Neutrophil (primary cell): Measurements from ENCODE around the gene EPHB3.

Experiments
- H3K27ac ChIP-seq: fragments of 200-600 bp; sonication (generic); 2 replicates; pipeline ENCODE4 v1.5.1; 2016; ENCODE audit warnings: mild to moderate bottlenecking, moderate library complexity
- H3K27me3 ChIP-seq: fragments of 200-600 bp; sonication (generic); 2 replicates; pipeline ENCODE4 v1.6.0; 2016; ENCODE audit warnings: mild to moderate bottlenecking
- H3K36me3 ChIP-seq: fragments of 200-600 bp; sonication (generic); 2 replicates; pipeline ENCODE4 v1.5.1; 2017
- H3K4me1 ChIP-seq, 2 experiments: fragments of 200-600 bp in 1 of 2; sonication (generic) in 1 of 2; 1 replicate in 1 of 2; 2 replicates in 1 of 2; pipeline versions ENCODE4 v1.5.1 to v1.6.1; 2013 to 2016; ENCODE audit warnings: low read depth in 1 of 2, low read length in 1 of 2, mild to moderate bottlenecking in 1 of 2, moderate library complexity in 1 of 2; ENCODE audit not compliant: control insufficient read depth in 1 of 2, insufficient read depth in 1 of 2
- H3K4me3 ChIP-seq, 2 experiments: fragments of 200-600 bp in 1 of 2; sonication (generic) in 1 of 2; 1 replicate in 1 of 2; 2 replicates in 1 of 2; pipeline ENCODE4 v1.5.1; 2013 to 2016; ENCODE audit warnings: low read depth in 1 of 2, low read length in 1 of 2, mild to moderate bottlenecking in 1 of 2, moderate library complexity in 1 of 2
- H3K9me3 ChIP-seq: fragments of 200-600 bp; sonication (generic); 2 replicates; pipeline ENCODE4 v1.5.1; 2016
- CTCF ChIP-seq: fragments of 200-600 bp; sonication (generic); IDR thresholded peaks from 2 replicates; pipeline ENCODE4 v1.5.1; 2016; ENCODE audit warnings: antibody characterized with exemption

The EPHB3 gene

GRCh38 chr3:184604039-184604601 is 42.5 kb downstream of the EPHB3 start:
- peaks cover 23 to 28% of the 10 kb centered on the region in 2 experiments for H3K4me1 ChIP-seq
- TF ChIP-seq CTCF, result no peak
- H3K27me3 ChIP-seq, result peaks cover 68% of the 10 kb centered on the region
- no peaks in the 10 kb centered on the region for H3K36me3 ChIP-seq
- H3K27ac ChIP-seq, result no peak overlapping the region
- H3K9me3 ChIP-seq, result no peaks in the 10 kb centered on the region
- H3K4me3 ChIP-seq, result peak overlapping the region in 1 of 2 experiments; percentile 42

GRCh38 chr3:184604615-184605290 is 43.2 kb downstream of the EPHB3 start:
- TF ChIP-seq CTCF, result no peak
- H3K9me3 ChIP-seq, result no peaks in the 10 kb centered on the region
- peaks cover 68% of the 10 kb centered on the region for H3K27me3 ChIP-seq
- peak overlapping the region in 1 of 2 experiments; percentile 42 for H3K4me3 ChIP-seq
- no peaks in the 10 kb centered on the region for H3K36me3 ChIP-seq
- no peak overlapping the region for H3K27ac ChIP-seq
- peaks cover 23 to 28% of the 10 kb centered on the region in 2 experiments for H3K4me1 ChIP-seq

GRCh38 chr3:184608209-184608608 is 46.6 kb downstream of the EPHB3 start:
- no peak for TF ChIP-seq CTCF

GRCh38 chr3:184609476-184610244 is 48.1 kb downstream of the EPHB3 start:
- H3K4me3 ChIP-seq, result no peak overlapping the region
- no peaks in the 10 kb centered on the region for H3K36me3 ChIP-seq
- H3K4me1 ChIP-seq, result peaks cover 2 to 8% of the 10 kb centered on the region in 2 experiments
- H3K27ac ChIP-seq, result no peak overlapping the region
- H3K27me3 ChIP-seq, result peaks cover 21% of the 10 kb centered on the region
- no peaks in the 10 kb centered on the region for H3K9me3 ChIP-seq
- TF ChIP-seq CTCF, result no peak

More at GRCh38 chr3:184608209-184608608, 46.6 kb downstream of the EPHB3 start:
- Histone ChIP-seq H3K27me3 (peaks cover 36% of the 10 kb centered on the region), H3K27ac (no peak overlapping the region), H3K9me3 (no peaks in the 10 kb centered on the region), H3K4me1 (peaks cover 12 to 18% of the 10 kb centered on the region in 2 experiments), H3K4me3 (no peak overlapping the region), H3K36me3 (no peaks in the 10 kb centered on the region)

- Histone ChIP-seq H3K27me3 (peaks cover 14% of the 10 kb centered on the region), H3K27ac (no peak overlapping the region), H3K4me3 (no peak overlapping the region), H3K9me3 (no peaks in the 10 kb centered on the region), H3K4me1 (peaks cover 0 to 3% of the 10 kb centered on the region in 2 experiments), H3K36me3 (no peaks in the 10 kb centered on the region)
- no peak for TF ChIP-seq CTCF
Measured at GRCh38 chr3:184610245-184610871, 48.8 kb downstream of the EPHB3 start.
